RPMI7951 (cell line): ENCODE measurements around the gene CRYZL1. TPM values are rescaled to one million over a fixed set of nuclear protein-coding genes. Genes with fewer than 3 reads are reported as not detected.
"Not testable (repeated sequence)": the region's sequence is repeated elsewhere in the genome, so short reads cannot be mapped to it uniquely, and the experiment has no call there.

Experiments used
- DNase-seq: peaks from one replicate; pipeline ENCODE4 v3.0.0-alpha.2; 2012; ENCODE audit warnings: low read depth
- total RNA-seq: library from RNA; depleted of rRNA; stranded (reverse); fragments of >200 nt; shearing (Covaris generic); gene quantifications from 2 replicates; pipeline ENCODE4 v1.2.3, GENCODE V29; 2014; rRNA removed

Gene CRYZL1
- total RNA-seq, result 11.9 and 12.4 TPM in 2 replicates

DNA sequence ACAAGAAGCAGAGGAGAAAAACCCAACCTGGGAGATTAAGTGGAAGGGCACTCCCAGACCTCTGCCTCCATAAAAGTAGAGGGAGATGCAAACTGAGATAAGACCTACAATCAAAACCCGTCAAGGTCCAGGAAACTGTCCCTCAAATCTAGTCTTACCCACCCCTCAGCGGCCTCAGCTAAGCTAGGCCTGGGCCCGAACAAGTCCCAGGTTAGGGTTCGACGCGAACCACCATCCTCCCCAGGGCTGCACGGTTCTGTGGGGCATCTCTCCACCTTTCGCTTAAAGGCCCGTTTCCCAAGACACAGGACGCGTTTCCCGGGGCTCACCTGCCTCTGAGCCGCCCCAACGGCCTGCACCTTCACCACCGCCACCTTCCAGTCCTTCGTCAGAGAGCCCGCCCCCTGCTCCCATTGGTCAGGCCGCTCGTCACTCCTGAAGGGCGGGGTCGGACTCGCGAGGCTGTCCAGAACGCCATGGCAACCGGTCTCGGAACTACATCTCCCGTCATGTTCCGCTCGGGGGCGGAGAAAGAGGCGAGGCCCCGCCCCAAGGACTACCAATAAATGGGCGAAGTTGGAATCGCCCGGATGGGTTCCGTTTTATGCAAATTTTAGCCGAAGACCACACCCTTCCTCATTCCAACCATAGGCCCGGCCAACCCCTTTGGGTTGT lies at the start of gene CRYZL1:
Gene CRYZL1 (minus strand): TSS at position 390 of the 675 bp plus-strand sequence. CDS start 10,190 bp downstream, outside the sequence.
- DNase-seq, result peak; percentile 99

DNA sequence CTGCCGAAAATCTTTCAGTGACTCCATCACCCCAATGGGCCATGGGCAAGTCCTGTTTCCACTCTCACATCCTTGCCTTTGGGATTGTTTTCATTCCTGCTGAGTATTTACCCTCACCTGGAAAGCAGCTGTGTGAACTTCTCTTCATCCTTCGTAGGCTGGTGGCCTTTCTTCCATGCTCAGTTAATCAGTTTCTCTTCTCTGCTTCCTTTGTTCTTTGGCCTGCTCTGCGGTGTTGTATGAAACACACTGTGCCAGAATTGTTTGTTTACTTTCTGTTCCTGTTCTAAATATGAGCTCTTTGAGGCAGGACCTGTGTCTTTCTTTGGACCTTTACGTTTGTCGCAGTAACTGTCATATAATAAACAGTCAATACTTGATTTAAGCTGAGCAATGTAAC lies 49.3 kb upstream of the CRYZL1 start:
- no peak for DNase-seq

DNA sequence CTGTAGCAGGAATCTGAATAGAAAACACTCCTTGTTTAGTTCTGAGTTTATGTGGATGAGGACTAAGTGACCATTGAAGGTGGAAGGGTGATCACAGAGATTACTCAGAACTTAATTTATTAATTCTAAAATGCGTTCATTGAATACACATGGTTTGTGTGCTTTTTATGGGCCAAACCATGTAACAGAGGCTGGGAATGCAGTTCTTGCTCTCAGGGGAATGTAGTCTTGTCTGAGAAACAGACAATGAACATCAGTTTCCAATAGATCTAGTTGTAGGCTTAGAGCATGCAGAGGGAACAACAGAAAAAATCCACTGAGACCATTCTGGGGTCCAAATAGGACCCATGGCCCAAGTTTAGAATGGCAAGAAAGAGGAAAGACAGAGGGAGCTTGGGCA lies 46.8 kb upstream of the CRYZL1 start:
- DNase-seq, result no peak

DNA sequence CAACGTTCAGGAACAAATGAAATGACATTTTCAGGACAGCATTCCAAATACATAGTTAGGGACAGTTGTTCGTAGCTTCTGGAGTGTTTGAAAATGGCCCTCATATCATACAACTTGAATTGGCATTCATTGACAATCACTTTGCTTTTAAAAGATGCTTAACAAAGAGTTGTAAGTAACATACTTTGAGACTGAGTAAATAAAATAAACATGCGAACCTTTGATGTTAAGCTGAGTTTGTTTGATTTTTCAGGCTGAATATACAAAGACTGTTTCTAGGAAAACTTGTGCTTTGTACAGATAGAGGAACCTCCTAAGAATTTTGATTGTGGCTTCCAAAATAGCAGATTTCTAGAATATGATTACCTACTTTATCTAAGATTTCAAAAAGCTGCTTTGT lies 46.1 kb upstream of the CRYZL1 start:
- DNase-seq, result no peak

DNA sequence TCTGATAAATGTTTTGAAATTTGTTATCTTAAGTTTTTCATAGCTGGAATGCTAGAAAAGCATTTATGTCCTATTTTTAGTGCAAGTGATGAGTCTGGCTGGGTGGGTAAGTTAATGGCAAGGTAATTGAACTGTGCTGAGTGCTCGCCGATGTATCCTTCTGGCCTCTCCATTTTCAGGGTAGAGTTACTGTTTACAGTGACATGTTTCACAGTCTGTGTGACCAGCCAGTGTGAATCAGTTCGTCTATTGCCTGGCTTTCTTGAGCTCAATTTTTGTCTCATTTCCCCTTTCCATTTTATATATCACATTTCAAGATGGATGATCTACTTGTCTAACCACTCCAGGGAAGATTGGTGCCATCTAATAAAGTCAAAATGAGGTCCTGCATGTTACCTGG lies 44.8 kb upstream of the CRYZL1 start:
- no peak for DNase-seq

DNA sequence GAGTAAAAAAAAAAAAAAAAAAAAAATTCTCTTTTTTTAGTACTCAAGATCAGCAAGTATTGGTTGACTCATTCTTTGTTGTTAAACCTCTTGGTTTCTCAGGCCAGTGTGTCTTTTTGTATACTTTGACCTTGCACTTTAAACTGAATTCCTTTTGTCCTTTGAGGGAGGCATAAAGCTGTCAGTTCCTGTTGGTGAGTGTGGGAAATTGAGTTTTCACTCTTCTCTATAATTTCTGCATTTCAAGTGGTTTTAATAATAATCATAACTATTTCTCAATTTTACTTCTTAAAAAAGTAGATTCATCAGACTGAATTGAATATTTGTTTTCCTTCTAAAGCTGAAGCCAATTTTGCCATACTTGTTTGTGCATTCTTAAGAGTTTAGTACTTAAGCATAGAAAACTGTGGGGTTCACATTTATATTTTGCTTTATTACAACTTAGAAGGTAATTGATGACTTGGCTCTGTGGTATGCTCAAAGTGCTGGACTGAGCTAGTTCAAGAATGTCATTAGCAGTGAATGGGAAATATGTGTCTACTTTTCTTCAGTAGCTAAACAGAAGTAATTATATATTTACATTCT lies 44.2 kb upstream of the CRYZL1 start:
- peak; percentile 36 for DNase-seq

DNA sequence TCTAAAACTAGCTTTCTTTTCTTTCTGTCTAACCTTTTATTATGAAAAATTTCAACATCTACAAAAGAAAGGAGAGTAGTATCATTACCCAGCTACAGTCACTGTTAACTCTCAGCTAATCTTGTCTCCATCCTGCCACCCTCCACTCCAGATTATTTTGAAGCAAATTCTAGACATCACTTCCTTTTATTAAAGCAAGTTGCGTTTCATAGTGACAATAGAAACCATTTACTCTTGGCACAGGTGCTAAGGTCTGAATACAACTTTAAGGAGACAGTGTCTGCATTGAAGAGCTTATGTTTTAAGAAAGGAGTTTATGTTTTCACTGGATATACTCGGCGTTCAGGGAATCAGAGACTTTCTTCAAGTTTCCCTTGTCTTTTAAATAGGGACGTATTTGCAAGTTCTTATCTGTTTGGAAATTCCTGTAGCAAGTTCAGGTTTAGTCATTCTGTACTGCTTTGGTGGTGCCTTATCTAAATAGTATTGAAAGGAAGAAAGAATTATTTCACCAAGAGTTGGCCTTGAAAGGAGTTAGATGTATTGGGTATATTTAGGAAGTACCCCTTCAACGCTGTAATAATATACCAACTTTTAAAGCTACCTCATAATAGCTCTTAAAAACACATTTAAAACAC lies 43.5 kb upstream of the CRYZL1 start:
- no peak for DNase-seq

DNA sequence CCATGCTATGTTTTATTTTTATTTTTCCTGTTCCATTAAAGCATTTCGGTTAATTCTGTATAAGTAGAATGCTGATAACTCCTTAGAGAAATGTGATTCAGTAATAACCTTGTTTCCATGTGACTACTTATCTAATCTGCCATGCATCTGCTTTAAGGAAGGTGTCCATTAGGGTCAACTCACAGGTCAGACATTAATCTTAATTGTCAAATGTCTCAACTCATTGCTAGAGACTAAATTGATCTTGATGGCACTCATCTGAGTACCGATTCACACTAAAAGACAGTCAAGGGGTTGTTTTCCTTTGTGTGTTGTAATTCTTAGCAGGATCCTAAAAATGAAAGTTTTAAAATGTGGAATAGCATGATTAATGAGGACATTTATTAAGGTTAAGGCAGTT lies 42.5 kb upstream of the CRYZL1 start:
- DNase-seq, result no peak

DNA sequence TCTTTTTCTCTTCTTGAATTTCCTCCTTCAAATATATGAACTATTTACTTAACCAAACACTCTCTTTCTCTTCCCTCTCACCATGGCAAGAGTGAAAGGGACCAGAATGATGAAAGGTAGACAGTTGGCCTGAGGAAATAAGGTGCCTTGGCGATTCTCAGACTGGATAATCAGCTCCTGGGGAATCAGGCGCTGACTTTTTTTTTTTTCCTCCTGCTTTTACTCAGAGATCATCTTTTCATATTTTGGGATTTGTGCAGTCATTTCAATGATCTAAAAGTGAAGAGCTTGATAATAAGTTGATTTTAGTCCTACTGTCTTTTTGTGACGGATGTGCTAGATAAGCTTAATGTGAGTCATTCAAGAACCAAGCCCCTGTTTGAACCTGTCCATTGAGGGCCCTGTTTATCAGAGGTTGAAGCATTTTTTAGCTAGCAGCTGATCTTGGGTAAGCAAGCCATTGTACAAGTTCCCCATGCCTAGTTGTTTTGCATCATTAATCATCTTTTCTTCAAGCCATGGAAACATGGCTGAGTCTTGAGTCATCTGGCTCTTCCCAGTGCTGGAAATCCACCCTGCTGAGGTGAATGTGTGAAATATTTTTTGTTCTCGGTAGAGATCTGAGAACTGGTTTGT lies 41.6 kb upstream of the CRYZL1 start:
- peak; percentile 85 for DNase-seq

DNA sequence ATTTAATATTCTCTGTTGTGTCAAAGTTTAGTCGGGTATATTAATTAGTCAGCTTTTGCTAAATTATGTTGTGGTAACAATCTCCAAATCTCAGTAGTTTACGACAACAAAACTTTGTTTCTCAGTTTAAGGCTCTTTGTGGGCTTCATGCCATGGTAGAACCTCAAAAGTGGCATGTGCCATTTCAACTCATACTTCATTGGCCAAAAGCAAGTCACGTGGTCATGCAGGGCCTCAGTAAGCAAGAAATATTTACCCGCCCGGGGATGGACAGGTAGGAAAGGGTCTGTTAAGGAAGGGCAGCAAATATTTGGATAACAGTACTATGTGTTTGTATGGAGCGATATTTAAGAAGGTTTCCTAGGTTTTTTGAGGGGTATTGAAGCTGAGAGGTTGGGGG lies 39.3 kb upstream of the CRYZL1 start:
- no peak for DNase-seq

DNA sequence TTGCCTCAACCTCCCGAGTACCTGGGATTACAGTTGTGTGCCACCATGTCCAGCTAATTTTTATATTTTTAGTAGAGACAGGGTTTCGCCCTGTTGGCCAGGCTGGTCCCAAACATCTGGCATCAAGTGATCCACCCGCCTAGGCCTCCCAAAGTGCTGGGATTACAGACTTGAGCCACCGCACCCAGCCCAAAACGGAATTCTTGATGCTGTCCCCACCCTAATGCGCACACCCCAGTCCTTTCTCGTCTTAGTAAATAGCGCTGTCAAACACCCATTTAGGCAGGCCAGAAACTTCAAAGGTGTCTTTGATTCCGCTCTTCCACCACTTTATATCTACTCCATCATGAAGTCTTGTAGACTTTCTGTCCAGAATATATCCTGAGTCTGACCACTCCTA lies 35.9 kb upstream of the CRYZL1 start:
- no peak for DNase-seq

DNA sequence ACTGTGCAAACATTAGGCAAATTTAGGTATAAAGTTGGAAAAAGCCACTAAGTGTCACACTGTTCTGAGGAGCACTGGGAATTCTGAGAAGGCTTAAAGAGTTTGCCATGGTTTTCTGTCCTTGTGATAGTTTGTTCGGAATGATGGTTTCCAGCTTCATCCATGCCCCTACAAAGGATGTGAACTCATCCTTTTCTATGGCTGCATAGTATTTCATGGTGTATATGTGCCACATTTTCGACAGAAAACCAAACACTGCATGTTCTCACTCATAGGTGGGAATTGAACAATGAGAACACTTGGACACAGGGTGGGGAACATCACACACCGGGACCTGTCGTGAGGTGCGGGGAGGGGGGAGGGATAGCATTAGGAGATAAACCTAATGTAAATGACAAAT lies 35.1 kb upstream of the CRYZL1 start:
- not testable (repeated sequence) for DNase-seq

DNA sequence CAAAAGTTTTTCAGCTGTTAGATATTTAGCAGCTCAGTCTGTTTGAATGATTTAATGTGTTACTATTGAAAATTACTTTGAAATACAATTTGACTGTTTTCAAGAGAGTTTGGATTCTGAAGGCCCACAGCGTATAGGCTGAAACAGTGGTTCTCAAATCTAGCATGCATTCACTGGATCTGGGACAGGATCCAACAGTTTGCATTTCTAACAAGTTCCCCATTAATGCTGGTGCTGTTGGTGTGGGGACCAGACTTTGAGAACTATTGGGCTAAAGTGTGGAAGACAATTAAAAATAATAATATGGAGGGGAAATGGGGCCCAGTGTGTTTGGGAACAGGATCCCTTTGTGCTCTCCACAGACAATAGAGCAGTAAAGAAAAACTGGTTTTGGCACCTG lies 32.7 kb upstream of the CRYZL1 start:
- no peak for DNase-seq

DNA sequence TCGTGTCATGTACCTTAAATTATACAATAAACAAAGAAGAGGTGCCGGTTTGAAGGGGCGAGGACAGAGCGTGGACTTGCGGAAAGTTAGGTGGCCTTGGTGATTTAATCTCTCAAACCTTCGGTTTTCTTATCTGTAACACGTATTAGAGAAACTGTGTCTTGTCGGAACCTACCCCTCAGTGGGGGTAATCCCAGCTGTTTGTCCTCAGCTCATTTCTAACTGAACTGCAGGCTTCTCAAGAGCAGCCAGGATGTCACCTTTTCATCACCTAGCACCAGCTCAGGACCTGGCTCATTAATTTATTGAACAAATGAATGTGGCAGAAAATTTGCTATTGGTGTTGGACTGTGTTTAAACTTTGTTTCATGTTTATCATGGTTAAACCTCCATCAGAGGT lies 31.9 kb upstream of the CRYZL1 start:
- DNase-seq, result no peak

DNA sequence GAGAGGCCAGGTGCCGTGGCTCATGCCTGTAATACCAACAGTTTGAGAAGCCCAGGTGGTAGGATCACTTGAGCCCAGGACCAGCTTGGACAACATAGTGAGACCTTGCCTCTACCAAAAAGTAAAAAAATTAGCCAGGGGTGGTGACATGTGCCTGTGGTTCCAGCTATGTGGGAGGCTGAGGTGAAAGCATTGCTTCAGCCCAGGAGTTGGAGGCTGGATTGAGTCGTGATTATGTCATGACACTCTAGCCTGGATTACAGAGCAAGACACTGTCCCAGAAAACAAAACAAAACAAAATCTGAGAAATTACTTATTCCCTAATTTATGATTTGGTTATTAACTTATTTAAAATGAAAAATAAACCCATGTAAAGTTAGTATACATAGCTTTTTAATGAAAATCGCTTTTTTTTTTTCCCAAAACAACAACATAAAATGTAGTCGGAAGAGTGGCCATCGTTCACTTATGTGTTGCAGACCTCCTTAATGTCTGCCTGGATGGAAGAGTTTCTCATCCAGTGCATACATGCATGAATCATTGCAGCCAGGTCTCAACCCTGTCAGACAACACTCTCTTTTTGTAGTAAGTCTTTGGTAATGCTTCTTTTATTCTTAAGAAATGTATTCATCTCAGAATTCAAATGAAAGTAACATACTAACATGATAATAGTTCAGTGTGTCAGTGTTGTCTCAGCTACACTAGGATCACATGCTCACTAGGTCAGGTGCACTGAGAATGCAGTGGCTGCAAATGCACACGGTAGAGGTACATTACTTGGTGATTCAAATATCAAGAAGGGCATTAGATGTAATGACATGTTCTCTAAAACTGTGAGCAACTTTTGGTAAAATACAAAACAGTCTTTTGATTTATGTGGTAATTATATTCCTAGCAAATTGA lies 28.8 kb upstream of the CRYZL1 start:
- DNase-seq, result no peak

DNA sequence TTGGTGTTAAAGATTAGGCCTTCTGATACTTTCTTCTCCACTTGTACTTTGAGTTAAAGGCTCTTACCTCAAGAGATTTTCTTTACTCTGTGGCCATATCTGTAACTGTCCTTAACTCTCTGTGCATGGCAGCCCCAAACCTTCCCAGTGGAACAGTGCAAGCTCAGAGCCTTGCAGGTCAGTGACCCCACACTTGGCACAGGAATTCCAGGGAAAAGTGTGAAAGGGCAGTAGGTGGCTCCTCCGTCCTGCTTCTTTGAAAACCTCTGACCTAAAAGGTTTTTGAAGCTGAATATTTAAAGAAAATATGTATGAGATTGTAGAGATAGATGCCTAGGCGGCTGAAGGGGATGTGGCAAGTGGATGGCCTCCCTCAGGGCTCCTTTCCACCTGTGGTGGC lies 27.1 kb upstream of the CRYZL1 start:
- DNase-seq, result no peak

DNA sequence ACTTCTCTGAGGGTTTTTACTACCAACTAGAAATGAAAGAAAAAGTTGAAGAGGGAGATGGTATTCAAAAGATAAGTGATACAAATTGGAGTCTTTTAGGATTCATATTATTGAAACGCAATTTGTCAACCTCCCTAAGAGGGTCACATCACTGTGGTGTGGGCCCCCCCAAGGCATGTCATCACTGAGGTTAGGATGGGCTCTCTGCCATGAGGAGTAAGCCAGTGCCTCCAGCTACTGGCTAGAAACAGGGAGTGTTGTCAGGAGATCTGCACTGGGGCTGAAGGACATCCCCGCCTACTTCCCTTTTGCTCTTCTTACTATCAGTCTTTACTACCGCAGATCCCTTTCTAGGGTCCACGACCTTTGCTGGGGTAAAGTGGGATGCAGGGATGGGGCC lies 26.6 kb upstream of the CRYZL1 start:
- DNase-seq, result peak; percentile 70

DNA sequence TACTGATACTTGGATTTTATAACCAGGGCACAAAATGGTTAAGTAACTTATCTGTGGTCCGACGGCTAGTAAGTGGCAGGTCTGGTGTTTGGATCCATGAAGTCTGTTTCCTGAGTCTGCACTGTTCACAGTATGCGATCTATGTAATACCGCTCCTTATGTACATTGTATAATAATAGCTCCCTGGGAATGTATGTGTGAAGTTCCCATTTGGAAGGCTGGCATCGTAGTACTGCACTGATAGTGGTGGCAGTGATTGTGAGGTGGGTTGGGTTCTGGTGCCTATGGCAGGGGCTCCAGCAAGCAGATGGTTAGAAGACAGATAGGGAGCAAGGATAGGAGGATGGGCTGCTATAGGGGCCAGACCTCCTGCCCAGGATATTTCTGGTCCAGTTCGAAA lies 26.1 kb upstream of the CRYZL1 start:
- no peak for DNase-seq

DNA sequence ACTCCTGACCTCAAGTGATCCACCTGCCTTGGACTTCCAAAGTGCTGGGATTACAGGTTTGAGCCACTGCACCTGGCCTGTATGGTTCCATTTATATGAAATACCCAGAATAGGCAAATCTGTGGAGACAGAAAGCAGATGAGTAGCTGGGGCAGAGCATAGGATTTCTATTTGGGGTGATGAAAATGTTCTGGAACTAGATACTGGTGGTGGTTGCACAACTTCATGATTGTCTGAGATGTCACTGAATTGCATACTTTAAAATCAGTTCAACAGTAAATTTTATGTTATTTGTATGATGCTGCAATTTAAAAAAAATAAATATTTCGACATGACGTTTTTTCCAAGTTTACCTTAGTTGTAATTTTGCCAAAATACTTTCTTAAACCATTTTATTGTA lies 24.6 kb upstream of the CRYZL1 start:
- DNase-seq, result no peak

DNA sequence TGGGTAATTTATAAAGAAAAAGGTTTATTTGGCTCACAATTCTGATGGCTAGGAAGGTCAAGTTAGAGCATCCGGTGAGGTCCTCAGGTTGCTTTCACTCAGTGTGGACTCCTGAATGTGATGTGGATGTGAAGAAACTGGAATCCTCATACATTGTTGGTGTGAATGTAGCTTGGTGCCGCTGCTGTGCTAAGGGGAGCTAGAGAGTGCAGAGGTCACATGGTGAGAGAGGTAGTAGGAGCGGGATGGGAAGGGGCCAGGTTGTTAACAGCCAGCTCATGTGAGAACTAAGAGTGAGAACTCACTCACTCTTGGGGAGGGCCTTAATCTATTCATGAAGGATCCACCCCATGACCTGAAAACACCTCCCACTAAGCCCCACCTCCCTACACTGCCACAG lies 22.6 kb upstream of the CRYZL1 start:
- no peak for DNase-seq

DNA sequence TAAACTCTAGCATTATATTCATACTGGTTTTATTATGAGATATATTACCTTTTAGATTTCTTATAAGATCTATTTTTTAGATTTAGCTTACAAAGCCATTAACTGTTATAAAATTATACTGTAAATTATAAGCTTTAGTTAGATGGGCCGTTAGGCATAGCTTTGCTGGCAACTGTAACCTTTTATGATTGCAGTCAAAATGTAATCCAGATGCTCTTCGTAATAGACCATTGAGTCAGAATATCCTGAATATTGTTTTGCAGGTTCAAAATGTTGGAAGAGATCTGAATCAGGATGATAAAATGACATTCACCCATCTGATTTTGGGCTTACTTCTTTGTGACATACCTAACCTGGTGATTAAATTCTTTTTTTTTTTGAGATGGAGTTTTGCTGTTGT lies 21.7 kb upstream of the CRYZL1 start:
- DNase-seq, result no peak

DNA sequence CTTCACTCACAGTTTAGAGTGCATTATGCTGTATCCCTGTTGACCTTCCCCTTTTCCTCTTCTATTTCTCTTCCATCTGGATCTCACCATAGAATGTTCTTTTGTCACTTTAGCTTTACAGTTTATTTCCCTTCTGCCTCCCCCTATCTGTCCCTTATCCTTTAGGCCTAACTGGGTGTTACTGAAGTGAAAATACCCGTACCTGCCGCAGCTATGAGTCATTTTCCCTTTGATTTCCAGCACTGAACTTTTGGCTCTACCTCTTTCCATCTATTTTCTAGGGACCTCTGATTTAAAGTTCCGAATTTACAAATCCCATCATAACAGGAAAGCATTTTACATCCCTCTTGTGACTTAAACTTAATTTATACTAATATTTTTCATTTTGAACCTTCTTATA lies 20.5 kb upstream of the CRYZL1 start:
- DNase-seq, result no peak
